GM12891 (cell line): ENCODE data around the gene PEPD.

Experiments used
- POLR2A ChIP-seq: IDR thresholded peaks from 2 replicates; pipeline ENCODE4 v1.6.1; 2011; ENCODE audit warnings: low read depth, low read length, control low read depth
- POLR2AphosphoS5 ChIP-seq: IDR thresholded peaks from 2 replicates; pipeline ENCODE4 v1.6.1; 2011; ENCODE audit warnings: low read depth, low read length, control low read depth

DNA sequence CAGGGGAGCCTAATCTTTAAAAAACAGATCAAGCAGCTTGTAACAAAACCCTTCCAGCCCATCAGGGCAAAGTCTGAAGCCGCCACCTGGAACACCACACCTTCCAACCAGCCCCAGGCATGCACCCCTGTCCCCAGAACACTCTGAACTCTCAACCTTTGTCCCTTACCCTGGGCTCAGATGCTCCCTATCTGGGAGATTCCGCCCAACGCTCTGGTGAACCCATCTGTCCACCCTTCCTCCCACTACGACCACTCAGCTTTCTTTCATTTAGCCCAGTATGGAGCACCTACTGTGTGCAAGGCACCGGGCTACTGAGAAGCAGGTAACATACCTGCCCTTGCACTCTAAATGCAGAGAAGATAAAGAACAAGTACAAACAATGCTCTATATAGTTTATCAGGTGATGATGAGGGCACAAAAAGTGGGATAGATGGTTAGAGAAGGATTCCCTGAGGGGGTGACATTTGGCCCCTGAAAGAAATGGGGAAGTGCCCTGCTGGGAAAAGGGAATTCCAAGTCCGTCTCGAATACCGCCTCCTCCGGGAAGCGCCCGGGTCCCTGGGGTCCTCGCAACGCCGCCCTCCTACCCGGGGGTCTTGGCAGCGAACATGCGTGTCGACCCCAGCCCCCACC is 629 bp downstream of the PEPD start:
- TF ChIP-seq POLR2AphosphoS5, result no peak
- no peak for TF ChIP-seq POLR2A
